Aorta (tissue), 5 donors: ENCODE data around the gene GKAP1. TPM values are rescaled to one million over a fixed set of nuclear protein-coding genes. Genes with fewer than 3 reads are reported as not detected.
"Not testable (repeated sequence)": the region's sequence is repeated elsewhere in the genome, so short reads cannot be mapped to it uniquely, and the experiment has no call there.

ENCODE experiments used
- ATAC-seq: fragments of 200-7000 bp; cut with Tn5 transposase; one replicate; pipeline ENCODE4 v1.9.1; 2022; ENCODE audit warnings: moderate library complexity; ENCODE audit not compliant: low FRiP score
- DNase-seq, 2 donors: peaks; one replicate each; pipeline ENCODE4 v3.0.0-alpha.2; 2020
- H3K27ac ChIP-seq, 2 donors: one replicate each; pipeline ENCODE4 v1.5.1; 2013; ENCODE audit warnings: low read length in 2 of 2, mild to moderate bottlenecking in 2 of 2, moderate library complexity in 2 of 2, control low read depth in 1 of 2, inconsistent platforms in 1 of 2, low read depth in 1 of 2
- H3K27me3 ChIP-seq, 2 donors: one replicate each; pipeline ENCODE4 v1.6.1; 2013; ENCODE audit warnings: control low read depth in 1 of 2, low read length in 1 of 2, mild to moderate bottlenecking in 1 of 2, moderate library complexity in 1 of 2; ENCODE audit not compliant: insufficient read depth in 2 of 2, control insufficient read depth in 1 of 2
- H3K36me3 ChIP-seq, 2 donors: one replicate each; pipeline ENCODE4 v1.6.1; 2013; ENCODE audit warnings: control low read depth in 1 of 2, low read length in 1 of 2, mild to moderate bottlenecking in 1 of 2; ENCODE audit not compliant: insufficient read depth in 2 of 2, control insufficient read depth in 1 of 2
- H3K4me1 ChIP-seq, 2 donors: one replicate each; pipeline ENCODE4 v1.6.1; 2013; ENCODE audit warnings: low read length in 2 of 2, control low read depth in 1 of 2, mild to moderate bottlenecking in 1 of 2, moderate library complexity in 1 of 2; ENCODE audit not compliant: insufficient read depth in 2 of 2, control insufficient read depth in 1 of 2
- H3K4me3 ChIP-seq, 2 donors: one replicate each; pipeline ENCODE4 v1.5.1; 2013; ENCODE audit warnings: low read length in 2 of 2, control low read depth in 1 of 2, mild to moderate bottlenecking in 1 of 2
- H3K9me3 ChIP-seq: one replicate; pipeline ENCODE4 v1.6.1; 2013; ENCODE audit warnings: mild to moderate bottlenecking, low read length; ENCODE audit not compliant: control insufficient read depth
- WGBS, 2 donors: extraction: QIAGEN DNeasy Blood & Tissue Kit; methylation state at CpG; one replicate each; pipeline ENCODE4 v1.1.7; 2013; 5-methylcytosine and 5-hydroxymethylcytosine counted together
- intact Hi-C, 2 donors: fragments of 100-400 bp; cut with DNase I; formaldehyde crosslinking; loops; one replicate each; pipeline versions ENCODE4 v1.14.2 to v1.15.0; 2022
- polyA plus RNA-seq, 2 donors: library from polyadenylated mRNA; stranded (reverse); fragments of 200-250 nt; gene quantifications; one replicate each; pipeline ENCODE4 v1.2.3, GENCODE V29; 2013
- total RNA-seq, 2 donors: library from RNA; stranded (reverse); fragmentation: NEBNext Ultra II Directional; extraction: Animal tissue kit (Norgen Biotek cat#: 25700); gene quantifications; one replicate each; pipeline ENCODE4 v1.2.1, GENCODE V29; 2021
- donor health status: healthy with polysubstance abuse.
- donor health status: Bipolar disorder and iron deficiency.
- donor health status: DM: no; HTN: no; CAD: no.
- donor health status: DM: no; HTN: no; CAD: no.
- donor health status: DM: yes; HTN: yes; CAD: no.

The GKAP1 gene
- total and polyA plus RNA-seq, 4 donors, result 8.0 to 14.8 (median 9.2) TPM

GRCh38 chr9:83715221-83715620, 102.3 kb downstream of the GKAP1 start:
- intact Hi-C loops, result no loop called here
- Histone ChIP-seq H3K9me3 (no peaks in the 10 kb centered on the region), H3K27ac (no peak overlapping the region), H3K4me1 (no peaks in the 10 kb centered on the region), H3K4me3 (no peak overlapping the region), H3K27me3 (no peaks in the 10 kb centered on the region), H3K36me3 (no peaks in the 10 kb centered on the region)
- 63 to 74% methylated on average over 1 of the region's 1 CpG for WGBS, 2 donors
- ATAC-seq, result no peak
- DNase-seq, result no peak

- no peak for ATAC-seq
- intact Hi-C loops, result no loop called here
- H3K27me3 ChIP-seq, result no peaks in the 10 kb centered on the region
- H3K9me3 ChIP-seq, result no peaks in the 10 kb centered on the region
- H3K4me3 ChIP-seq, result no peak overlapping the region
- H3K4me1 ChIP-seq, result no peaks in the 10 kb centered on the region
- DNase-seq, result no peak
- H3K27ac ChIP-seq, result no peak overlapping the region
- WGBS, 2 donors, result 65 to 72% methylated on average over 3 of the region's 3 CpGs
- H3K36me3 ChIP-seq, result no peaks in the 10 kb centered on the region
Observed at GRCh38 chr9:83714329-83714728, 103.2 kb downstream of the GKAP1 start.

- Histone ChIP-seq H3K36me3 (no peaks in the 10 kb centered on the region), H3K27me3 (no peaks in the 10 kb centered on the region), H3K9me3 (no peaks in the 10 kb centered on the region), H3K4me3 (peak overlapping the region; percentile 88 to 91), H3K4me1 (peaks cover 2 to 4% of the 10 kb centered on the region in 2 donors), H3K27ac (peak overlapping the region in 1 of 2 donors; percentile 96)
- peak; percentile 78 to 82 for DNase-seq
- peak; percentile 65 for ATAC-seq
- intact Hi-C loops, result loop anchor here (5.0 kb wide), 2 partner anchors 86 to 214 kb away; partner anchors contain the start of genes IDNK (in 2 of the 2) and KIF27 (in 1 of the 2)
- 15% methylated on average over 20 of the region's 20 CpGs for WGBS, 2 donors
Observed at GRCh38 chr9:83708515-83709158, 108.9 kb downstream of the GKAP1 start.

GRCh38 chr9:83707768-83708514, 109.6 kb downstream of the GKAP1 start, which contains the start of gene UBQLN1:
Gene UBQLN1 (minus strand): TSS chr9:83707958. CDS start chr9:83707679, 279 bp downstream.
- Histone ChIP-seq H3K27ac (peak within 1 kb of the TSS; percentile 76 to 96), H3K27me3 (no peaks in the 10 kb centered on the region), H3K4me1 (peaks cover 2 to 4% of the 10 kb centered on the region in 2 donors), H3K9me3 (no peaks in the 10 kb centered on the region), H3K4me3 (peak within 1 kb of the TSS; percentile 88 to 91), H3K36me3 (no peaks in the 10 kb centered on the region)
- WGBS, 2 donors, result 0 to 1% methylated on average over 59 to 67 of the region's 67 CpGs
- DNase-seq (peak; percentile 96 to 97), ATAC-seq (peak; percentile 98)
- intact Hi-C loops, result loop anchor here (5.0 kb wide), 2 partner anchors 86 to 214 kb away; partner anchors contain the start of genes IDNK (in 2 of the 2) and KIF27 (in 1 of the 2)

GRCh38 chr9:83707518-83707767, 110.1 kb downstream of the GKAP1 start:
- intact Hi-C loops, result loop anchor here (5.0 kb wide), 2 partner anchors 85 to 215 kb away; partner anchors contain the start of genes IDNK (in 2 of the 2) and KIF27 (in 1 of the 2)
- Histone ChIP-seq H3K27ac (peak overlapping the region; percentile 76 to 96), H3K36me3 (no peaks in the 10 kb centered on the region), H3K4me1 (peaks cover 2 to 4% of the 10 kb centered on the region in 2 donors), H3K9me3 (no peaks in the 10 kb centered on the region), H3K27me3 (no peaks in the 10 kb centered on the region), H3K4me3 (peak overlapping the region; percentile 67 to 91)
- ATAC-seq (peak; percentile 90), DNase-seq (peak in 1 of 2 donors; percentile 94)
- WGBS, 2 donors, result 0 to 1% methylated on average over 16 to 26 of the region's 26 CpGs

GRCh38 chr9:83706676-83707517, 110.7 kb downstream of the GKAP1 start:
- peak overlapping the region; percentile 76 to 96 for H3K27ac ChIP-seq
- H3K27me3 ChIP-seq, result no peaks in the 10 kb centered on the region
- H3K4me3 ChIP-seq, result peak overlapping the region; percentile 67 to 91
- ATAC-seq (peak; percentile 30), DNase-seq (peak; percentile 63 to 82)
- intact Hi-C loops, result loop anchor here (5.0 kb wide), 2 partner anchors 85 to 215 kb away; partner anchors contain the start of genes IDNK (in 2 of the 2) and KIF27 (in 1 of the 2)
- H3K9me3 ChIP-seq, result no peaks in the 10 kb centered on the region
- H3K36me3 ChIP-seq, result no peaks in the 10 kb centered on the region
- H3K4me1 ChIP-seq, result peaks cover 2 to 4% of the 10 kb centered on the region in 2 donors
- 1% methylated on average over 42 of the region's 42 CpGs for WGBS, 2 donors

- not testable (repeated sequence) for ATAC-seq, H3K36me3 ChIP-seq, H3K9me3 ChIP-seq, H3K27me3 ChIP-seq, H3K4me1 ChIP-seq, H3K4me3 ChIP-seq, DNase-seq, H3K27ac ChIP-seq
- intact Hi-C loops, result loop anchor here (5.0 kb wide), 2 partner anchors 83 to 217 kb away; partner anchors contain the start of genes IDNK (in 2 of the 2) and KIF27 (in 1 of the 2)
- WGBS, 2 donors, result 96 to 98% methylated on average over 11 to 12 of the region's 12 CpGs
Observed at GRCh38 chr9:83705219-83705651, 112.3 kb downstream of the GKAP1 start.

- H3K4me3 ChIP-seq, result no peak overlapping the region
- ATAC-seq, result no peak
- 18 to 19% methylated on average over 6 of the region's 6 CpGs for WGBS, 2 donors
- no peaks in the 10 kb centered on the region for H3K27me3 ChIP-seq
- peaks cover 4 to 8% of the 10 kb centered on the region in 2 donors for H3K4me1 ChIP-seq
- H3K27ac ChIP-seq, result peak overlapping the region in 1 of 2 donors; percentile 28
- intact Hi-C loops, result no loop called here
- no peaks in the 10 kb centered on the region for H3K36me3 ChIP-seq
- no peaks in the 10 kb centered on the region for H3K9me3 ChIP-seq
- DNase-seq, result no peak
Observed at GRCh38 chr9:83701769-83702168, 115.8 kb downstream of the GKAP1 start.
